T-helper 22 cell (primary cell): ENCODE data around the gene TNIP1.

Source experiments
- DNase-seq: peaks from one replicate; pipeline ENCODE4 v3.0.0-alpha.2; 2020; ENCODE audit warnings: low read depth

TNIP1 gene, protein sequence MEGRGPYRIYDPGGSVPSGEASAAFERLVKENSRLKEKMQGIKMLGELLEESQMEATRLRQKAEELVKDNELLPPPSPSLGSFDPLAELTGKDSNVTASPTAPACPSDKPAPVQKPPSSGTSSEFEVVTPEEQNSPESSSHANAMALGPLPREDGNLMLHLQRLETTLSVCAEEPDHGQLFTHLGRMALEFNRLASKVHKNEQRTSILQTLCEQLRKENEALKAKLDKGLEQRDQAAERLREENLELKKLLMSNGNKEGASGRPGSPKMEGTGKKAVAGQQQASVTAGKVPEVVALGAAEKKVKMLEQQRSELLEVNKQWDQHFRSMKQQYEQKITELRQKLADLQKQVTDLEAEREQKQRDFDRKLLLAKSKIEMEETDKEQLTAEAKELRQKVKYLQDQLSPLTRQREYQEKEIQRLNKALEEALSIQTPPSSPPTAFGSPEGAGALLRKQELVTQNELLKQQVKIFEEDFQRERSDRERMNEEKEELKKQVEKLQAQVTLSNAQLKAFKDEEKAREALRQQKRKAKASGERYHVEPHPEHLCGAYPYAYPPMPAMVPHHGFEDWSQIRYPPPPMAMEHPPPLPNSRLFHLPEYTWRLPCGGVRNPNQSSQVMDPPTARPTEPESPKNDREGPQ

DNA sequence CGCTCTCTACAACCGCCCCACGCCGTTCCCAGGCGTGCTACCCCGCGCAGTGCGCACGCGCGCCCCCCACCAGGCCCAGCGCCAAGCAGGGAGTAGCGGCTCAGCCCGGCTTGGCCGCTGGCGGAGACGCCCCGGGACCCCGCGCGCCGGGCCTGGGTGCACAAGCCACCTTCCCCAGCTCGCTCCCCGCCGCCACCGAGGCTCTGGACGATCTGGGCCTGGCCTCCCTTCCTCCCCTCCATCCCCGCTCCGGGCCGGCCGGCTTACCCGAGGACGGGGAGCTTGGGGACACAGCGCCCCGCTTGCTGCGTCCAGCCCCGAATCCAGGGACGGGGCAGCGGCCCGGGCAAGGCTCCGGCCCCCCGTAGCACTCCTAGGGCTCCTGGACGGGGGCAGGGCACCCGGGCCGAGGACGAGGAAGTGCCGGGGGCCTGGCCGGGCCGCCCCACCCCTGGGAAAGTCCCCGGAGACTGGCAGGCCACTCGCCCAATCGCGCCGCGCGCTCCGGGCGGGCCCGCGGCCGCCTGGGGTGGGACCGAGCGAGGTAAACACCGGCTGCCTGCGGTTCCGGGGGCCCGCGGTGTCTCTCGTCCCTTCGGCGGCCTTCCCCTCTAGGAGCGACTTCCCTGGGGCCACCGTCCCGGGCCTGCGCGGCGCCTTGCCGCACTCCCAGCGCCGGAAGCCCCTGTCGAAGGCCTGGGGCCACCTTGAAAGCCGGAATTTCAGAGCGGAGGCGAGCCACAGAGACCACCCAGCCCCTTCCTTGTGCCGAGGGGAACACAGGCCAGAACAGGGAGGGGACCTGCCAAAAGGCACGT is at the start of gene TNIP1:
Gene TNIP1 (minus strand): TSS at position 422 of the 818 bp plus-strand sequence. CDS start 15,939 bp downstream, outside the sequence.
- peak; percentile 90 for DNase-seq

DNA sequence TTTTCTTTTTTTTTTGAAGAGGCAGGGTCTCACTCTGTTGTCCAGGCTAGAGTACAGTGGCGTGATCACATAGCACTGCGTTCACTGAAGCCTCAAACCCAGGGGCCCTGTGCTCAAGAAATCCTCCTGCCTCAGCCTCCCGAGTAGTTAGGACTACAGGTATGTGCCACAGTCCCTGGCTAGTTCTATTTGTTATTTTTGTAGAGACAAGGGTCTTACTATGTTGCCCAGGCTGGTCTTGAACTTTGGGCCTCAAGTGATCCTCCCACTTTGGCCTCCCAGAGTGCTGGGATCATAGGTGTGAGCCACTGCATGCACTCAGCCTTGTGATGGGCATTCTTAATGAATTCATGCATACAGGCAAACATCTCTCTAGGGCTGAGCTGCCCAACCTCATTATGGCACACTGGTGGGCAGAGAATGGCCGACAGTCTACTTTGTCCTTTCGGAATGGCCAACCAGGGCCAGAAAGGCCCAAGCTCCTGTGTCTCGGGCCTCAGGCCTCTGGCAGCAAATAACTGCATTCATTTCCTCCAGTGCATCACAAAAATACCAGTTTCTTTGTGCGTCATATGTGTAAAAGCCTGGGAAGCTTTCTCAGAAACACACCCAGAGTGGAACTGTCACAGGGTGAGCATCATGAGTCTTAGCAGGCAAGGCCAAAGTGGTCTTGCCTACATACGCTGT is 49.5 kb upstream of the TNIP1 start:
- no peak for DNase-seq

DNA sequence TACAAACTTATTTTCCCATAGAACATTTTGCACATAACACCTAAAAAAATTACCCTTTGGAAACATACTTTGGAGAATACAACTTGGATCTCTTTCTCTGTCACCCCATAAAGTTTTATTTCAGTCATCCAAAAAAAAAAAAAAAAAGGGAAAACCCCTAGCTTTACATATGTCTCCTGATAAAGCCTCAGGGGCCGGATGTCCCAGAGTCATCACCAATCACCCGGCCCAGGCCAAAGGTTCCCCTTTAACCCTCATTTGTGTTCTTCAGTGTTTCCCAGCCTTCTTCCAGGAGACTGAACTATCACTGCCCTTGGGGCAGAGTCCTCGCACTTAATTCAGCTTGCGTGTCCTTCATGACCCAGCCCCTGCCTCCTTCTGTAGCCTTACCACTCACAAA is 48.0 kb upstream of the TNIP1 start:
- DNase-seq, result no peak

DNA sequence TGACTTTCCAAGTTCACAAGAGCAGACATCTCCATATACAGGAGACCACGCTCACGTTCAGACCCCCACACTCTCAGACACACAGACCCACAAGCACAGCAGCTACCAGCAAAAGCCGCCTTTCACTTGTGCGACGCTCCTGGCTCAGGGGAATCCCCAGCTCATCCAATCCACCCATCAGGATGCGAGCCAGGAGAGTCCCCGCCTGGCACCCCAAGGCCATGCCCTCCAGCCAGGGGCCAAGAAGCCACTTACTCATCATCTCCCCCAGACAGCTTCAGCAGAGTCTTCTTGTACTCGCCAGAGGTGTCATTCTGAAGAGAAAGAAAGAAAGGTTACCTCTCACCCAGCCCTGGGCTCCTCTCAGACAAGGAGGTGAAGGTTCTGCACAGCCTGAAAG is 47.1 kb upstream of the TNIP1 start:
- no peak for DNase-seq

DNA sequence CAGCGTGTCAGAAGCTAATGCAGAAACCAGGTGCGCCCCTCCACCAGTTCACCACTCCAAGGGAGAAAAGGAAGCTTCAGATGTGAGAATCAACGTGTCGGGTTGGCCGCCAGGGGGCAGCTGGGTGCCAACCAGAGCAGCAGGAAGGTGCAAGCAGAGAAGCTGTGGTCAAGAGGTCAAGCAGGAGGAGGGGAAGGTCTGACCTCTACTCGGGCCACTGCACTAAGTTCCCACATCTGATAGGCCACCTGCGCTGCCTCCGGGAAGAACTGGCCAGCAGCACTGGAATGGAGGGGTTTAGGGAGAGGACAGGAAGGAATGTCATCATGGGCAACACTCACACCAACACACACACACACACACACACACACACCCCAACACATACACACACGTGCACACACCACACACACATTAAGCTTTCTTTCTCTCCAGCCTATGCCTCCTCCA is 45.4 kb upstream of the TNIP1 start:
- DNase-seq, result peak; percentile 34

DNA sequence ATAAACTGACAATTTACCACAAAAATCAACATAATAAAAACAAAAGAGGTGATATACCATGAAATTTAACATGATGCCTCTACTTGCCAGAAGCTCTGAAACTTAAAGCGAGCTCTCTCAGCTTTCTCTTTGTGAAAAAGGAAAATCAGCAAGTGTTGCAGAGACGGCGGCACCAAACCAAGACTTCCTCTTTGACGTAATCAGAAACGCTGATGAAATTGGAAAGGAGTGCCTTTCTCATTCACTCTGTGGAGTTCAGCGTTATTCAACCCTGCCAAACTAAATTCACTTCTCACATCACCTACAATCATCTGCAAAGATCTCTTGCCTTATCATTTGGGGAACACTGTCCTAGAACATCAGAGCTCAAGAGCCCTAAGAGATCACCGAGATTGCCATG is 44.6 kb upstream of the TNIP1 start:
- no peak for DNase-seq

DNA sequence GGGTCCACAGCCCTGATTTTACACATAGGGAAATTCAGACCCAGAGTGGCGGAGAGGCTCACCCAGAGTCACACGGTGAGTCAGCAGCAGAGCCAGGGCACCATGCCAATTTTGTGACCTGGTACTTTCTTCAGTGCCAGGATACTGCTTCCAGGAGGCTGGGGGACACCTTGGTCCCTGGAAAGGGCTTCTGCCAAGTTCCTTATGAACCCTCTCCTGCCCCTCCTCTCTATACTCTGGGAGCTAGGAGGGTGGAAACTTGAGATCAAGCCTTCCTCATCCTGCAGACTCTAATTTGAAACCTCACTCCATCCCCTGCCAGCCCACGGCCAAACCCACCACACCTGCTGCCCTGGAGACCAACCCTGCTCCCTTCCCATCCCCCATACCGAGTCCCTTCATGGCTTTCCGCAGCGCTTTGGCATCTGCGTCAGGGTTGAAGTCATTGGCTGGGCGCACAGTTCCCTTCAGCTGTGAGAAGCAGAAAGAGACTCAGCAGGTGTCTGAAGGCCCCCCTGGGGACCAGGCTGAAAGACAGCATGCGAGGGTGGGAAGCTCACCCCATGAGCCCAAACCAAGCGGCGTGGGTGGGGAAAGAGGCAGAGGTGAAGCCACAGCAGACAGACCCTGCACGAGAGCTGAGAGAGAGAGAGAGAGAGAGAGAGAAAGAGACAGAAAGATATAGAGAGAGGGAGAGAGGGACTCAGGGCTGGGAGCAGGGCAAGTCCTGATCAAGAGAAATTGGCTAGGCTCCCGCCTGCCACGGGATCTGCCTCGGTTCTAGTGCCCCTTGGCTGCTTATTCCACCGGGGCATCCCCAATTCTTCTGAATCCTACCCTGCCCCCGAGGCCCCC is 43.3 kb upstream of the TNIP1 start:
- DNase-seq, result no peak

DNA sequence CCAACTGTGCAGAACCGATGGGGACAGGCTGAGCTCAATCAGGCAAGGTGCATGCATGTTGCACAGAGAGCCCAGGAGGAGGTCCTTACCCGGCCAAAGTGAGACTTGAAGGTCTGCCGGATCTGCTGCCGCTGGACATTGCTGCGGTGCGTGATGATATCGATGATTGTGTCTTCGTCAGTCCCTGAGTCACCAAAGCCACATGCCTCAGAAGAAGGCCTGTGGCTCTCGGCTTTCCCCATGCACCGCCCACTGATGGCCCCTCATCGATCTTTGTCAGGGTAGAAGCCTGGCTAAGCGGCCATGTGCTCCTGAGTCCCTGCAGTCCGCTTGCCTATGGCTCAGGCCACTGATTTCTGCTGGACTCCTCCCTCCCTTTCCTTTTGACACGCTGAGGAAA is 42.0 kb upstream of the TNIP1 start:
- no peak for DNase-seq

DNA sequence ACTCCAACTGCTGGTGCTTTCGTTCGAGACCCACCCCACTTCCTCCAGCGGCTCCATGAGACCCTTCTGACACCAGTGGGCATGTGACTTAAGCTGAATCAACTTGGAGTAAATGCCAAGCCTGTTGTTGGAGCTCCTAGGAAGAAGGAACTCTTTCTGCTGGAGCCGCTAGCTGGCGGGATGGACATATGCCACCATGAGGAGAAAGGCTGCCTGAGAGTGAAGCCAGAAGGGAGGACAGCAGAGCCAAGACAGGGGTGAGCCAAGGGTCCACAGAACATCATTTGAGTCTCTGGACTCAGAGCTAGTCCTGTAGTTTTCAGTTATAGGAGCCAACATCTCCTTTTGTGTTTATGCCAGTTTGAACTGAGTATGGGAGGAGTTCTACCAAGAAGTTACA is 40.8 kb upstream of the TNIP1 start:
- no peak for DNase-seq

DNA sequence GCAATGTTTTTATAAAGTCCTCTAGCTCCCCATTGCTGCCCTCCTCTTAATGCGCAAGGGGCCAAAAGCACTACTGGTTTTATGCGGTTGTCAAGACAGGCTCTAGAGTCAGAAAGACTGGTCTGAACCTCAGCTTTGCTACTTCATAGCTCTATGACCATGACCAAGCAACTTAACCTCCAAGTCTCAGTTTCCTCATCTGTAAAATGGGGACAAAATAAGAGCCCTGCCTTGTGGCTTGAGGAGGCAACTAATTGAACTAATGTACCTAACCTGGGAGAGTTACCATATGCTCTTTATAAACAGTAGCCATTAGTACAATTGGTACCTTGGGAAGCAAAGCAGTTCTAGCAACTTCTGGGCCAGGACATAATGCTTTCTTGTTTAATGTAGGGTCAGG is 40.3 kb upstream of the TNIP1 start:
- DNase-seq, result no peak

DNA sequence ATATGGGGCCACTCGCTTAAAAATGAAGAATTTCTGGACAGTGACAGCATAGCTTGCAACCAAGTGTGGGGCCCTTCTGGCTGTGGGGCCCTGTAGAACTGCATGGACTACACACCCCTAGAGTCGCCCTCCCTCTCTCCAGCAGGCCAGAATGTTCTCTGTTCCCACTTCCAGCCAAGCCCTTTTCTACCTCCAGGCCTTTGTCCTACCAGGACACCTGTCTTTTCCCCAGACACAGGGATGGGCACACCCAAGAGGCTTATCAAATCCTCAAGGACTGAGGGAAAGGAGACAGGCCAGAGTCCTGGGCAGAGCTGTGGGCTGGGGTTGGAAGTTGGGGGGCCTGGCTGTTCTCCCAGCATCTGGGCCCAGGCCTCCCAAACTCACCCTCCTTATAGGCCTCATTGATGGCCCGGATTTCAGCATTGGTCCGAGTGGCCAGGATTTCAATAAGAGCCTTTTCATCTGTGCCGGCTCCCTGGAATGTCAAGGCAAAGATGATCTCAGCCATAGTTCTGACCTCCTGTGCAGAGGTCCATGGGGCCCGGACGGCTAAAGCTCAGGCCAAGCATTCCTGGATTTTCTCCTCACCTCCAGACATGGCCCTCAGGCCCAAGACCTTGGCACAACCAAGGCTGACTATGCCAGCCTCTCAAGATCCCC is 38.2 kb upstream of the TNIP1 start:
- DNase-seq, result no peak

DNA sequence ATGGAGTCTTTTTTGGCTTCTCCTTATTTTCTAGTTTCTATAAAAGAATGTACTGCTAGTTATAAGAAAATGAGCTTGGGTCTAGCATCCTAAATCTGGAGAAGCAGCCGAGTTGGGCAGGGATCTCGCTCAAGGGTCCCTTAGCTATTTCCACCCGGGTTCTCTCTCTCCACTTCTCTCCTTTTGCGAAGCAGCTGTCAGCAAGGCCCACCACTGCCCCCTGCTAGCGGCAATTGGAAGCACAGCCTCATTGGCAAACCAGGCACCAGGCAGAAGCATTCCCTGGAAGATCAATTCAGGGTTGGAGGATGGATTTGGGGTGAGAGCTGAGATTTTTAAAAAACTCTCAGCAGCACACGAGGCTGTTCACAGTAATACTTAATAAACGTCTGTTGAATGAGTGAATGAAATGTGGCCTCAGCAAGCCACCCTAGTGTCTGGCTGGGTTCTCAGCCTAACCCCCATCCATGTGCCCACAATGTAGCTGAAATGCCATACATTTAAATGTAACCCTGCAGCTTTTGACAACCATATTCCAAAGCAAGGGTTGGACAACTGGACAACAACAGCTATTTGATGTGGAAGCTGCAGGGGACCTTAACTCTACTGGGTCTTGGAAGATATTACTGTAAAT is 34.6 kb upstream of the TNIP1 start:
- peak; percentile 43 for DNase-seq

DNA sequence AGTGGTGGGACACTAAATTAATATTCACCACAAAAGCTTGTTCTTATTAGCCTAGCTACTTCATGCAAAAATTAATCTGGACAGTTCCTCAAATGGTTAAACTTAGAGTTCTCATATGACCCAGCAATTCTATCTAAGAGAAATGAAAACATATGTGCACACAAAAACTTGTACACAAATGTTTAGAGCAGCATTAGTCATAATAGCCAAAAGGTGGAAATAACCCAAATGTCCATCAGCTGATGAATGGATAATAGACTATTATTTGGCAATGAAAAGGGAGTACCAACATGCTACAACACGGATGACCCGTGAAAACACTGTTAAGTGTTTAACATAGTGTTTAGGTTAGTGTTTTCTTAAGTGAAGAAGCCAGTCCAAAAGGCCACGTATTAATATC is 32.8 kb upstream of the TNIP1 start:
- no peak for DNase-seq

DNA sequence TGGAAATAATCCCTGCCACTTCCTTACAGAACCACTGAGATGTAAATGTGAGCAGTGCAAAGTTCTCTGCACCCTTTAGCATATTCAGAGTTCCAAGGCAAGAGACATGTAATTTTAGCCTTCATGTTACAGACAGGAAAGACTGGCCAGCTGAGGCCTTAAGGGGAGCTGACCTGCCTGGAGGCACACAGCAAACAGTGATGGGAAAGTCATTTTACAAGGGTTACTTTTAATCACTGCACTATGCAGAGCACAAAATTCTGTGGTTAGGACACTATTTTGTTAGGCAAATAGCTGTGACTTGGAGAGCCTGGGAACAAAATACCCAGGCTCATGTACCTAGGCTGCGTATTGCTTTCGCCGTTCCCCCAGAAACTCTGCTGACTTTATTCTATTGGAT is 30.2 kb upstream of the TNIP1 start:
- DNase-seq, result no peak

DNA sequence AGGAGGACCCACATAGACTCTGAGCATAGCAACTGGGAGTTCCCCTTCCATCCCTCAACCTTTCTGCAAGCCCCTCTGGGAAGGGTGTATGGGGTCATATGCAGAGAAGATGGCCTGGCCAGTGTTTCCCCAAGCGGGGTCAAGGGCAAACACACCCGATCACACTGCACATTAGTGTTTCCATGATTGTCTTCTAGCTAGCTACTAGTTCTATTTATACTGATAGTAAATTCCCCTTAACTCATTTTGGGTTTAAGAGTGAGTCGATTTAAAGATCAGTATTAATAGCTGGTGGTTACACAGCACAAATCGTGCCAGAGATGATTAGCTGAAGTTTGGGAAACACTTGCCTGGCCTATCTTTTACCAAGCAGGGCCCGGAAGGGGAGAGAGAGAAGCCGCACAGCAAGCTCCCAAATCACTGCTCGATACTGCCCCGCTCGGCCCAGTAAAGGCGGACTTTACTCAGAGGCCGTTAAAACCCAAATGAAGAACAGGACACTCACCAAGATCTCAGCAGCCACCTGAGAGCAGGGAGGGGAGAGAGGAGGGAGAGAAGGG is 29.4 kb upstream of the TNIP1 start:
- no peak for DNase-seq

DNA sequence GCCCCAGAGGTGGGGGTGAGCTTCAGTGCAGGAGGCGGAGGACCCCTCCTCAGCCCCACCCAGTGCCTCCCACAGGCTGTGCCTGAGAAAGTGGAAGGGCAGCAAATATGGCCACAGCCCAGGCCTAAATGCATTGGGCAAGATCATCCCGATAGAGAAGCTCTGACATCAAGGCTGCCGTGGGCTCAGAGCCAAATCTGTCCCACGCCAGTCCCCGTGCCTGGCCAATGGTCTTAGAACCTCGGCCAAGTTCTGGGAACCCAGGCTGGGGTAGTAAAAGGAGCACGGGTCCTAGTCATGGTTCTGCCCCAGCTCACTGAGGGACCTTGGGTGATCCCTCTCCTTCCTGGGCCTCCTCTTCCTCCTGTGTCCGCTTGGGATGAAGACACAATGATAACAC is 27.7 kb upstream of the TNIP1 start:
- no peak for DNase-seq

DNA sequence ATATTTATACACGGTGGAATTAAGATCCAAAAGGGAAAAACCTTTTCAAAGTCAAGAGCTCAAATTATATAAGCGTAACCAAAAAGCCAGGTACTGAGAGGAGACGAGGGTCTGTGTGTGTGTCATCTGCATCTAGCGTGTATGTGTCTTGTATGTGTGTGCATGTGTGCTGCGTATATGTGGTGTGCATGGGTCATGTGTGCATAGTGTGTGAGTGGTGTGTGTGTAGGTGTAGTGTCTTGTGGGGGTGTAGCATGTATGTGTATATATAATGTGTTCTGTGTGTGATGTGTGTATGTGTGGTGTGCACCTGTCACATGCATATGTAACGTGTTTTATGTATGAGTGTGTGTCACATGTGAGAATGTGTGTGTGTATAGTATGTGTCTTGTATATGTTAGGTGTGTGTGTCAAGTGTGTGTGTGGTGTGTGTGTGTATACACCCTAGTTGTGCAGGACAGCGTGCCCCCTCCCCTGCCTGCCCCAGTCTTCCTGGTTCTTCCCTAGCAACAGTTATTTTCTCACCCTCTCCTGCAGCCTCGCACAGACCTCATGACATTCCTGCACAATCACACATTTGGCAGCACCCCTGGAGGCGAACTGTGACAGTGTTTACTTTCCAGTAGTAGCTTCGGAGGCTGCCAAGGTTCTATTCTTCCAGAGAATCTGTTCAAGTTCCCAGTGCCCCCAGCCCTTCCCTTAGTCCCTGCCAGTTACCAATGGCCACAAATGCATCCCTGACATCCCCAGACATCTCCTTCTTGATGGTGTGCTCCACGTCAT is 27.1 kb upstream of the TNIP1 start:
- DNase-seq, result no peak

DNA sequence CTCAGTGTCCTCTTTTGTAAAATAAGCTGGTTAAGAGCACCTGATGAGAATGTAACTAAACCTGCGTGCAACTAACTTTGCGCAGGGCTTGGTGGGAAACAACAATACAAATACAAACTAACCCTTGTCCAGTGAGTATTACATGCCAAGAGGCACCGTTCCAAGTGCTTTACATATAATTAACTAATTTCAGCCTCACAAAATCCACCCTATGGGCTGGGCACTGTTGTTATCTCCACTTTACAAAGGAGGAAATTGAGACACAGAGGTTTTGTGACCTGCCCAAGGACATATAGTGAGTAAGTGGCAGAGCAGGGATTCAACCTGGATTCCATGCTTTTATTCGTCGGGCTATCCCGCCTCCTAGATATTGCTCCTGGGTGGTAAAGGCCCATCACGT is 26.2 kb upstream of the TNIP1 start:
- DNase-seq, result no peak

DNA sequence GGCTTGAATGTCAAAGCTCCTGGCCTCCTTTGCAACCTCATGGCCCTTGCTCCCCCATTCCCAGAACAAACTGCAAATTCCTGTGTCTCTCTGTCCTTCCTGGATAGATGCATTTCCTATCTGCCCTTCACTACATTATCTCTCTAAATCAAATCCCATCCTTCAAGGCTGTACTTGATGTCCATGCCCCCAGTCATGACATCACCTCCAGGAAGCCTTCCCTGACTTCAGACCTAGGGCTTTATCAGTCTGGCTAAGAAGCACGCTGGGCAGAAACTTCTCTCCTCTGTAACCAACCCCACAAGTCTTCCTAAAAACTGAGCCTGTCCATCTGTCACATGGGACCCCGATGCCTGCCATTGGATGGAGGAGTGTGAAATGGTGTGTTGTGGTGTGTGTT is 25.7 kb upstream of the TNIP1 start:
- DNase-seq, result no peak
